ENCODE results near the gene SLC12A7.

The SLC12A7 gene

DNA sequence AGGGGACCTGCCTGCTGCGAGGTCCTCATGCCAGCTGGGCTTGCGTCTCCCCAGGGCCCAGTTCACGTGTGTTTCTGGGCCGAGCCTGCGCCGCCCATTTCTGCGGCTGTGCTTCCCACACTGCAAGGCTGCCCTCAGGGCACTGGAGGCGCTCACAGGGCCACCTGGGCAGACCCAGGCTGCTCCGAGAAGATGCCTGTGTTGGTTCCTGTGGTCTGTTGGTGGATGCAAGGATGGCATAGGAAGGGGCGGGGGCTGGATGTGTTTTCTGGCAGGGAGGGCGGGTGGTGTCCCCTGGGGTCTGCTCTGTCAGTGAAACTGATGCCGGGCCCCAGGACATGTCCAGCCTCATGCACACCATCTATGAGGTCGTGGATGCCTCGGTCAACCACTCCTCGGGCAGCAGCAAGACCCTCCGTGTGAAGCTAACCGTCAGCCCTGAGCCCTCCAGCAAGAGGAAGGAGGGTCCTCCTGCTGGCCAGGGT is 77.4 kb downstream of the SLC12A7 start:
- TF ChIP-seq, protein P1, sequence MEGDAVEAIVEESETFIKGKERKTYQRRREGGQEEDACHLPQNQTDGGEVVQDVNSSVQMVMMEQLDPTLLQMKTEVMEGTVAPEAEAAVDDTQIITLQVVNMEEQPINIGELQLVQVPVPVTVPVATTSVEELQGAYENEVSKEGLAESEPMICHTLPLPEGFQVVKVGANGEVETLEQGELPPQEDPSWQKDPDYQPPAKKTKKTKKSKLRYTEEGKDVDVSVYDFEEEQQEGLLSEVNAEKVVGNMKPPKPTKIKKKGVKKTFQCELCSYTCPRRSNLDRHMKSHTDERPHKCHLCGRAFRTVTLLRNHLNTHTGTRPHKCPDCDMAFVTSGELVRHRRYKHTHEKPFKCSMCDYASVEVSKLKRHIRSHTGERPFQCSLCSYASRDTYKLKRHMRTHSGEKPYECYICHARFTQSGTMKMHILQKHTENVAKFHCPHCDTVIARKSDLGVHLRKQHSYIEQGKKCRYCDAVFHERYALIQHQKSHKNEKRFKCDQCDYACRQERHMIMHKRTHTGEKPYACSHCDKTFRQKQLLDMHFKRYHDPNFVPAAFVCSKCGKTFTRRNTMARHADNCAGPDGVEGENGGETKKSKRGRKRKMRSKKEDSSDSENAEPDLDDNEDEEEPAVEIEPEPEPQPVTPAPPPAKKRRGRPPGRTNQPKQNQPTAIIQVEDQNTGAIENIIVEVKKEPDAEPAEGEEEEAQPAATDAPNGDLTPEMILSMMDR (IDR thresholded peaks at IDR 0.05; ENCODE audit: low read depth, low read length), result no peak
- H3K4me3 ChIP-seq (ENCODE audit: low read depth, low read length), result no peak overlapping the region

DNA sequence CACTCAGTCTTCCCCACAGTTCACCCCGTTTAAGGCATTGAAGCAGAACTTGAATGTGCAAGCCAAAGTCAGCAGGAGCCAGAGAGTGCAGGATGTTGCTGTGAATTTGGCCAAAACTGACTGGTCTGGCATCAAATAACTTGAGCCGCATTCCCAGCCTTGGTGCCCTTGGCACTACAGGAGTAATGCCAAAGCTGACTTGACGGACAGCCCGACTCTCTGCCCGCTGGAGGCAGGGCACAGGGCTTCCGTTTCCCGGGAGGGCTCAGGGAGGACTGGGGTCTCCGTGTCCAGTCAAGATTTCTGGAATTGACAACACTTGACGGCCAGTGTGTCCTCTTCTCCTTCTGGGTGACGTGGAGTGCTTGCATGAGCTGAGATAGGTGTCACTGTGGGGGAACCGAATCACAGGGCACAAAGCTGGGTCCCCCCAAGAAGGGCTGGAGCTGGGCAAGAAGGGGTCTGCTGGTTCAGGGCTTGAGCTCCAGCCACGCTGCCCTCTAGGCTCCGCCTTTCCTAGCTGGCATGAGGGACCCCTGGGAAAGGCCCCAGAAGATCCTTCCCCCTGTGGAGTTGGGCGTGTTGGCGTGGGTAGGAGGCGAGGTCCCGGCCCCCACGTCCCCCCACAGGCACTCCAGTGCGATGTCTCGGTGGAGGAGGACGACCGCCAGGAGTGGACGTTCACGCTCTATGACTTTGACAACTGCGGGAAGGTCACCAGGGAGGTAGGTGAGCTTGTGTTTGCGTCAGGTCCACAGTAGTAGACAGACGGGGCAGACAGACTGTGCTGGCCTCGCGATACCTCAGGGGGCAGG is 78.0 kb downstream of the SLC12A7 start:
- no peak overlapping the region for H3K4me3 ChIP-seq (ENCODE audit: low read depth, low read length)
- TF ChIP-seq, protein P1 (IDR thresholded peaks at IDR 0.05; ENCODE audit: low read depth, low read length), result no peak

DNA sequence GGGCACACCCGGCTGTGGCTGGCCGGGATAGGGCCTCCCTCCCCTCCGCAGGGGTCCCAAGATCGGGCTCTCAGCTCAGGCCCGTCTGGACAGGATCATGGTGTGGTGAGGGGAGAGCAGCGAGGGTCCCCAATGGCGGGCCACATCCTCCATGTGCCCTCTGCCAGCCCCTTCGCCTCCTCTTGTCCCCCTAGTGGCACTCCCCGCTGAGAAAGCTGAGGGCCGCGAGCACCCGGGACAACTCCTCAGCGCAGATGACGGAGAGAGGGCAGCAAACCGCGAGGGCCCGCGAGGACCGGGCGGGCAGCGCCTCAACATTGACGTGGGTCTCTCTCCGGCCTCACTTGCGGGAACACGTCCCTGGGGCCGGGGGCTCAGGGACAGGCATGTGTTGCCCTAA is 78.7 kb downstream of the SLC12A7 start:
- TF ChIP-seq, protein P1 (IDR thresholded peaks at IDR 0.05; ENCODE audit: low read depth, low read length), result no peak
- no peak overlapping the region for H3K4me3 ChIP-seq (ENCODE audit: low read depth, low read length)

DNA sequence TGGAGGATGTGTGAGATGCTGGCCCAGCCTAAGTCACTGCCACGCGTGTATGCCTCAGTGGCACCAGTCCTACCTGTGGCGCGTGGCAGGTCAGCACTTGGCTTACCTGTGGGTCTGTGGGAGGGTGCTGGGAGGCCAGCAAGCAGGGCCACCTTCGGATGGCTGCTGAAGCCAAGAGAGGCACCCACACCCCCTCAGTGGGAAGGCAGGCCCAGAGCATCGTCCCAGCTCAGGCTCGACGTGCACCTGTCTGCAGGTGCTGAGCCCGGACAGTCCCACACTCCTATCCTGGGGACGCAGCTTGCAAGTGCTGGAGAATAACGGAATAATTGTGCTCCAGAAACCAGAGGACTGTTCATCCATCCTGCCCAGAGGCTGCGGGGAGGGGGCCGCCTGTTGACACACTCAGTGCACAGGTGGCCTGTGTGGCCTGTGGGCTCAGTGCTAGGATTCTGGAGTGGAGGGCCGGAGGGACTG is 79.3 kb downstream of the SLC12A7 start:
- H3K4me3 ChIP-seq (ENCODE audit: low read depth, low read length), result no peak overlapping the region
- TF ChIP-seq, protein P1 (IDR thresholded peaks at IDR 0.05; ENCODE audit: low read depth, low read length), result no peak

DNA sequence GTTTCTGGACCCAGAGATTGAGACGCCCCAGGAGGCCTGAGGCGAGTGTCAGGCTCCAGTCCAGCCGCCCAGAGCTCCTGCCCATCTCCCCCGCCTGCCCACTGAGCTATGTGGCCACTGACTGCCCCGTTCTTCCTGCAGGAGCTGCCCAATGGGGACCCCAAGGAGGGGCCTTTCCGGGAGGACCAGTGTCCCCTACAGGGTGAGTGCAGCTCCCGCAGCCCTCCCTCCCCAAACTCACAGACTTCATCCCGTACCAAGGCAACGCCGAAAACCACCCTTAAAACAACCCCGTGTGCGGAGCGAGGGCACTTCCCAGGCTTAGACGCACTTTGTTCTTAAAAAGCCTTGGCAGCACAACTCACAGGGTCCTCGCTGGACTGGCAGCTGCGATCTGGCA is 79.9 kb downstream of the SLC12A7 start:
- TF ChIP-seq, protein P1 (IDR thresholded peaks at IDR 0.05; ENCODE audit: low read depth, low read length), result no peak
- H3K4me3 ChIP-seq (ENCODE audit: low read depth, low read length), result no peak overlapping the region

DNA sequence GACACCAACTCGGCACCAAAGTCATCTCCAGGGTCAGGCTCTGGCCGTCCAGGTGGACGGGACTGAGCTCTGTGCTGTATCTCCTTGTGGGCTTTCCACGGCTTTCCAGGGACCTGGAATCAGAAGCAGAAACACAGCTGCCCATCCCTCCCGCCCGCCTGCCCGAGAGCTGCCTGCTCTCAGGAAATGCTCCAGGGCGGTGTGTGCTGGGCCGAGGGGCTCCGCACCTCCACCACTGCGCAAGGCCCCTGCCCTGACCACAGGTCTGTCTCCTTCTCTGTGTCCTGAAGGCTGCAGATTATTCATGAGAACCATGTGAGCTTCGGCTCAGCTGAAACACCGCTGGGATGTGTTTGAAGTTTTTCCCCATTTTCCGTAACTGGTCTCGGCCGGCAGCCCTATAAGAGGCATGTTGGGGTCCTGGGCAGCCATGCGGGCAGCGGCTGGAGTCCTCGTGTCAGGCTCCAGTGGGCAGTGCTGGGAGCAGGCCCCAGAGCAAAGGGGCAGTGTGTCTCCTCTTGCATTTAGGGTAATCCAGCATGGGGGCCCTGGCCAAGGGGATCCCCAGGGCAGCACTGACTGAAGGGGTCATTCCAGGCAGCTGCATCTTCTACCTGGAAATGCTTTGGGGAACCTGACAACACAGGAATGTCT is 80.4 kb downstream of the SLC12A7 start:
- TF ChIP-seq, protein P1 (IDR thresholded peaks at IDR 0.05; ENCODE audit: low read depth, low read length), result no peak
- H3K4me3 ChIP-seq (ENCODE audit: low read depth, low read length), result no peak overlapping the region

DNA sequence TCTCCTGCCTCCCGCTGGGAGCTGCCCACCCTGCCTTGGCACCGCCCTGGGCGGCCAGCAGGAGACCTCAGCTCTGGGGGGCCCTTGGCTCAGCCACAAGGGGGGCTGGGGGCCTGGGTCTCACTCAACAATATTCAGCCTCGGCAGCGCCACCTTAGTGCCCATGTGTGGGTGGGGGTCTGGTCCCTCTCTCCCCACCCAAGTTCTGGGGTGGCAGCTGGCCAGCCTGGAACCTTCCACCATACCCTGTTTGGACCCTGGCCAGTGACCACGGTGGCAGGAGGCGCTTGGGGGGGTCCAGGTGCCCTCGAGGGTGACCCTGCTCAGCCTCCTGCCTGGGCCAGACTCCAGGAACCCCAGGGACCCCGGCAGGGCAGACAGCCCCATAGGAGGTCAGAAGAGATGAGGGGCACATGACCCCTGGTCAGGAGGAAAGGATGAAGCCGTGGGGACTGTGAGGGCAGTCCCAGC is 81.0 kb downstream of the SLC12A7 start:
- no peak overlapping the region for H3K4me3 ChIP-seq (ENCODE audit: low read depth, low read length)
- TF ChIP-seq, protein P1 (IDR thresholded peaks at IDR 0.05; ENCODE audit: low read depth, low read length), result no peak
